ENCODE results near the gene PHYHD1.
"Not testable (repeated sequence)": the region's sequence is repeated elsewhere in the genome, so short reads cannot be mapped to it uniquely, and the experiment has no call there.

The PHYHD1 gene

GRCh38 chr9:128937310-128938165, 16.8 kb downstream of the PHYHD1 start:
- no peak for FAIRE-seq
- no peak for DNase-seq (ENCODE audit: insufficient read length, low spot score)
- TF ChIP-seq CTCF (IDR thresholded peaks at IDR 0.05; ENCODE audit: insufficient read depth, missing control alignments), result no peak

GRCh38 chr9:128940271-128940921, 19.6 kb downstream of the PHYHD1 start:
- FAIRE-seq (no peak), DNase-seq (ENCODE audit: insufficient read length, low spot score) (no peak)
- no peak for TF ChIP-seq CTCF (IDR thresholded peaks at IDR 0.05; ENCODE audit: insufficient read depth, missing control alignments)

- no peak for FAIRE-seq
- no peak for DNase-seq (ENCODE audit: insufficient read length, low spot score)
- no peak for TF ChIP-seq CTCF (IDR thresholded peaks at IDR 0.05; ENCODE audit: insufficient read depth, missing control alignments)
These were observed 20.4 kb downstream of the PHYHD1 start for GRCh38 chr9:128940946-128941755.

GRCh38 chr9:128943832-128944620, 23.2 kb downstream of the PHYHD1 start:
- TF ChIP-seq CTCF (IDR thresholded peaks at IDR 0.05; ENCODE audit: insufficient read depth, missing control alignments), result no peak
- FAIRE-seq, result no peak
- no peak for DNase-seq (ENCODE audit: insufficient read length, low spot score)

- not testable (repeated sequence) for FAIRE-seq
These were observed 24.2 kb downstream of the PHYHD1 start for GRCh38 chr9:128944966-128945365.

GRCh38 chr9:128945798-128946501, 25.2 kb downstream of the PHYHD1 start:
- TF ChIP-seq CTCF (IDR thresholded peaks at IDR 0.05; ENCODE audit: insufficient read depth, missing control alignments), result no peak
- FAIRE-seq (no peak), DNase-seq (ENCODE audit: insufficient read length, low spot score) (no peak)

More at GRCh38 chr9:128944966-128945365, 24.2 kb downstream of the PHYHD1 start:
- DNase-seq (ENCODE audit: insufficient read length, low spot score), result not testable (repeated sequence)

Data from D721Med (cell line).